HG03066 (cell line): Measurements from ENCODE around the gene RAPGEF1.

Experiments used
- ATAC-seq: cut with Tn5 transposase; IDR thresholded peaks from one replicate; pipeline ENCODE4 v1.9.1; 2021; ENCODE audit warnings: low read depth; ENCODE audit not compliant: unreplicated experiment

RAPGEF1 gene

DNA sequence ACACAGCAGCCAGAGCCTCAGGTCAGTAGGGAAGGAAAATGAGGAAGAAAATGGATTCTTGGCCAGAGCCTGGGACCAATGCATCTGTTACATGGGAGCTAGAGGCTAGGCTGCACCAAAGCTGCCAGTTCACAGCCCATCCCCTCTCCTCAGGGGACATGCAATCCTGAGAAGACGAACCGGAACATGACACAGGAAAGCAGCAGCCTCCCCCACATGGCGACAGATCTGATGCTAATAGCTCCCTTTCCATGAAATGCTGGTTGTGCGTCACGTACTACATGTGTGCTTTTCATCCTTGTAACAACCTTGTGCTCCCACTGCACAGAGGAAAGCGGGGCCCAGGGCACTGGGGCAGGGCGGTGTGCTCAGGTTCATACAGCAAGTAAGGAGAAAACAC is 127.0 kb downstream of the RAPGEF1 start:
- ATAC-seq, result no peak

DNA sequence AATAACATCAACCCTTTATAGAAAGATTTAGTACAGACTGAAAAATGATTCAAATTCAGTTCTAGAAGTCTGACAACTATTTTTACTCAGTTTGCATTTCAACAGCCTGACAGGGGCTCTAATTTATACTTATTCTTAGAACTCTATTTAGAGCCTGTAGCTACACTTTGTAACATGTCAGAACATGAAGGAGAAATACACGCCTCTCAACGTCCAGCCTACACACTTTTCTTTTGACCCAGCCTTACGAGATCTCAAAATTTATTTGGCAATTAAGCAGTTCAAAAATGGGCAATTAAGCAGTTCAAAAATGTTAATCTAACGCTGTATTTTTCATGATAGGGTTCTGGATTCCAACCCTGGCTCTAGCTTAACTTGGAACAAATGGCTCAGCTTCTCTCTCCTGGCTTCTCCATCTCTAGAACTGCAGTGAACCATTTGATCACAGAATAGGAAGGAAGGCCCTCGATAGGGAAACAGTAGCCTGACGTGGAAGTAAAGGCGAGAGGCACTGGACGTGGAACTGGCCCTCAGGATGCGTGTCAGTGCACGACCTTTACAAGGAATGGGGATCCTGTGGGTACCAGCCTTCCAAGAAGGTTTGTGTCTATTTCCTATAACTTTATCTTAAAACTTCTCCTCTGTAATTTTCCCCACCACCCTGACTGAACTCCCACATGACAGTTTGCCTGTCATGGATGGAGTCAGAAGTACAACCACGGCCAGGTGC is 128.1 kb downstream of the RAPGEF1 start:
- no peak for ATAC-seq

DNA sequence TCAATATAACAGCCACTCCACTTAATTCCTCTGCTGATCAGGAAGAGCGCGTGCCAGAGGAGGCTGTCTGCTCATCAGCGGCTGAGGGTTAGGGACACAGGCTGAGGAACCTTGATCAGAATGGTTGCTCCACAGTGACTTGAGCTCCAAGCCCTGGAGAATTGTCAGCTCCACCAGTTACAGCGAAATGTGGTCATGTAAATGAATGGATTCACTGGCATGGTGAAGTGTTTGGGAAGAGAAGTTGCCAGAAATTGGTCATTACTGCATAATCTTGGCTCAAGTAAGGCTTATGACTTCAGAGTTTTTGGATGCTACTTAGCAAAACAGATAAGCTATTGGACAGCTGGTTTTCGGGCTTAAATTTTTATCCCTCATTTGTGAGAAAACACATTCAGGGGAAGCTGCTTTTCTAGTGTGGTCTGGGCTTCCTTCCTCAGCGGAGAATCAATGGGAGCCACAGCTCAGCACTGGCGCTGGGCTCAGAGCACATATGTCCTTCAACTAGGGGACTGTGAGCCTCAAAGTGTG is 129.6 kb downstream of the RAPGEF1 start:
- no peak for ATAC-seq

DNA sequence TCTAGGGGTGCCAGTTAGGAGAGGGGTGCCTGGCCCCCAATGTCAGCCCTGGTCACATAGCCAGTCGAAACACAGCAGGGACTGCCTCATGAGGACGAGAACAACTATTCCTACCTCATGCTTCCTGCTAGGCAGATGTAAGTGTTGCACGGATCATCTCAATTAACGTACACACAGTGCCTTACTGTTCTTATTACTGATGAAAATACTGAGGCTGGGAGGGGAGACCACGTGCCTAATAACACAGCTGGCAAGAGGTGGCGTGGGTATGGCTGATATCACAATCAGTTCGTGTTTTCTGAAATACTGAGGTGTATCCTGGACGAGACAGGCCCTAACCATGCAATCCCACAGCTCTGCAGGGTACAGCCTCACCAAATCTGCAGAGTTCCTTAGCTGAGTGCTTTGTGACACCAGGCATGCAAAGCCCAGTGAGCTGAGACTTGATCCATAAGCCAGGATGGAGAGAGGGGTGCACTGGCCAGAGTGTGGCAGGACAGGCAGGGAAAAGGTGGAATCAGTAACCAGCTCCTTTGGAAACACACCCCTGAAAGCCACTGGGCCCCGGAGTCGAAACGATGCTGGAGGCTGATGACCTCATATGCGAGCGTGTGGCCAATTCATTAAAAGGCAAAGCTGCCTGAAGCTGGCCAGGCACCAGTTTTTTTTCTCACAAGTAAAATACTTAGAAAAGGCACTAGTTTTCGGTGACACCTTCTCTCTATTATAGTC is 130.6 kb downstream of the RAPGEF1 start:
- ATAC-seq, result no peak

DNA sequence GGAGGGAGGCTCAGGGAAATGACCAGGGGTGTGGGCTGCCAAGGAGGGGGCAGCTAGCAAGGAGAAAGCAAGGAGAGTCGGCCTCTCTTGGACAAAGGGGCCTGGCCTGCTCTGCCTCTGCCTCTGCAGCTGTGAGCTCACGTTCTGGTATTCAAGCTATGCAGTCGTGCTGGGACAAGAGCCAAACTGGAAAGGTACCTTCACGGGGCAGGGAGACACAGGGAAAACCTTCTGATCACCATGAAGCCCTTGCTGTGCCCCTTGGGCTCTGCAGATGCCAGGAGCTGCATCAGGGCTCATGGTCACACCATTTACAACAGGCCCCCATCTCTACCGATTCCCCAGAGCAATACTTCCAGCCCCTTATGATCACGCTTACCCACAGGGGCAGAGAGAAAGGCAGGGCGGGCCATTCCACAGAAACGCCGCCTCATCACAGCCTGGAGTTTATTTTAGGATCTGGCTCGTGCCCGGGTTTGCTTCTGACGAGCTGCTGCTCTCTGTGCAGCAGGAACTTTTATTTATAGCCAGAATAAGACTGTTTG is 131.3 kb downstream of the RAPGEF1 start:
- no peak for ATAC-seq

DNA sequence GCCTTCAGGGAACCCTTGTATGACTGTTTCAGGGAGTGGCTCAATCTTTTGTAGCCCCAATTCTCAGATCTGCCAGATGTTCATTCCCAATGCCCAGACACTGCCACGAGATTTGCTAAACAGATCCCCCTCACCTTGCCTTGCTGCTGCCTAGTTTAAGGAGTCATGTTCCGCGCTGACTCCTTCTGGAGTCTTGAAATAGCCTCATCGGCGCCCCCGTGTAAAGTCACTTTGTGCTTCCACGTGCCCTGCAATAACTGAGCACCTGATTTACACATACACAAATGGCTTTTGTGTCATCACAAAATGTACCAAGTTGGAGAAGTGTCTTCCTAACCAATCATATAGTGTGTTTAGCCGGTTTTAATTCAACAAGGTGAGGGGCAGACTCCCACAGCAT is 132.3 kb downstream of the RAPGEF1 start:
- no peak for ATAC-seq

DNA sequence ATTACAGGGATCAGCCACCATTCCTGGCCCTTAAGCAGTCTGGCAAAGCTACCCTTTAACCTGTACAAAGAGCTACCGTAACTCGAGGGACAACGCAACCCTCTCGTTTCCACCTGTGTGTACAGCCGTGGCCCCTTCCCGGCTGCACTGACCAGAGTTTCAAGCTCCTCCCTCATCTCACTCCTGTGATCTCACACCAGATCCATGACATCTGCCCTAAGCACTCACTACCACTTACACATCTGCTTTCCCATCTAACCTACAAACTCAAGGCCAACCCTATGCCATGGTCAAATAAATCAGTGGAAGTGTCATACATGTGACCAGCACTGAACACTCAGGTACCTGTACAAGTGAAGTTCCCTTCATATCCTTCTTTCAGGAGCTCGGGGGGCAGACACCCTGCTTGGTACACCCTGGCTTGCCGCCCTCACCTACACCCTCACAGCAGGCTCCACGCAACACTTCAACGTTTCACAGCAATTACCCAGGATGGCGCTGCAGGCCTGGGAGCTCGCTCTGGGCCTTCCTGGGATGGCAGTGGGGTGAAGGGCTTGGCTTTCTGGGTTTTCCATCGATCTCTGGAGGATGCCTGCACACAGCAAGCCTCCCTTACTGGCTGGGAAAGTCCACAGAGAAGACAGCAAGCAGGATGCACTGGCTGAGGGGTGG is 132.8 kb downstream of the RAPGEF1 start:
- no peak for ATAC-seq

DNA sequence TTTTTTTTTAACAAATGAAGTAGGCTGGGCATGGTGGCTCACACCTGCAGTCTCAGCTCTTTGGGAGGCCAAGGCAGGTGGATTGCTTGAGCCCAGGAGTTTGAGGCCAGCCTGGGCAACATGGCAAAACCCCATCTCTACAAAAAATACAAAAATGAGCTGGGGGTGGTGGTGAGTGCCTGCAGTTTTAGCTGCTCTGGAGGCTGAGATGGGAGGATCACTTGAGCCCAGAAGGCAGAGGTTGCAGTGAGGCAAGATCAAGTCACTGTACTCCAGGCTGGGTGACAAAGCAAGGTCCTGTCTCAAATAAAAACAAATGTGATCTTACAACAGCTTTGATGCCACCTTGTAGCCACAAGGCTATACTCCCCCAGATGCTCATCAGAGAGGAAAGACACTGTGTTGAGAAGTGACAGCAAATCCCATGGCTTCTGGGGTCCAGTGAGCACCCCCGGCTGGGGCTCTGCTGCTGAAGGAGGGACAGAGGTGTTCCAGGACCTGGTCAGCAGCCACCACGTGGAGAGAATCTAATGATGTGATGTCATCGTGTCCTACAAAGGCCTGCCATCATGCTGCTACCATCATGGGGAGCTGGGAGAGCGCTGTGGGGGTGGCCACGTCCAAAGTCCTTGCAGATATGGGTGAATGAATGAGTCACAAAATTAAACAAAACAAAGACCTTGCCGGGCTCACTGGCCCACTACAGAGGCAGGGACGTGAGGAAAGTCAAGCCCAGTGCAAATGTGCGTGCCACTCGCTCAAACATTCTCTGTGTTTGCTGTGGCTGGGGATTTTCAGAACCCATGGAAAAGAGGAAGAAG is 133.9 kb downstream of the RAPGEF1 start:
- no peak for ATAC-seq

DNA sequence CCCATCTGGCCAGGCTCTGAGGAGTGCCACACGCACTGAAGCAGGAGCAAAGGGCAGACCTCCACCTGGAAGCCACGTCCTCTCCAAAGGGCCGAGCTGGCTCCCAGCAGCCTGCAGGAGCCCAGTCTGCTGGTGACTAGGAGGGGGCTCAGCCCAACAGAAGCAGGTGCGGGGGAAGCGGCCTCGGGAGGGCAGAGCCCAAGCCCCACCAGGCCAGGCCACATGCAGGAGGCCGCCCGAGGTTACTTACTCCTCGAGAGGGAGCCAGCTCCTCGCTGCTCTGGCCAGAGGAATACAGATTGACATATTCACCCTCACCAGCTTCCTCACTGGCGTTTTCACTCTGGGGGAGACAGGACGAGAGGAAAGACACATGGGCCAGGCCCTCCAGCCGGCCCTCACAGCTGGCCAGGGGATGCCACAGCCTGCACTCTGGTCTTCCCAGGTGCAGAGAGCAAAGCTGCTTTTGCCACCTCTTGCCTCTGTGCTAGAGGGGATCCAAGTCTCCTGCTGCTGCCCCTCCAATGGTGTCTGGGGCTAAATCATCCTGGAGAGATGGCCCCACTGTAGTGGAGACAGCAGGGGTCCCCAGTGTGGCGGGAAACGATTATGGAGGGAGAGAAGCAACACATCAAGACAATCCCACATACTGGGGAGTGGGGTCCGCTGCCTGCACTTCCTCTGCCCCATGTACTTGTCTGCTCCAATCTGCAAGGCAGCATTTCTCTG is 136.0 kb downstream of the RAPGEF1 start:
- ATAC-seq, result no peak

DNA sequence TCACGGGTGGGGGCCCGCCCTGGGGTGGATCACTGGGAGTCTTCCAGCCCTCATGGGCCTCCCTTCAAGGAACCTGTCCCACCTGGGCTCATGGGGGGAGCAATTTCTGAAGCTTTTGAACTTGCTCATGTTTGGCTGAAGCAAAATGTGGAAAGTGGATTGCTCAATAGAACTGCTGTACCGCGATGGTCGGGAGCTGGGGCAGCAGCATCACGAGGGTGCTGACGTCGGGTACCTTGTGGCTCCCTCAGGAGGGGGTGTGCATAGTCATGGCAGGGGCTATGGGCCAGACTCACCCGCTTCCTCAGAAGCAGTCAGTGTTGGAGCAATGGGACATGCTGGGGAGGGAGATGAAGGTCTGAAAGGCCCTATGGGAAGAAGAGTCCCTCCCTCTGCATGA is 136.7 kb downstream of the RAPGEF1 start:
- no peak for ATAC-seq

DNA sequence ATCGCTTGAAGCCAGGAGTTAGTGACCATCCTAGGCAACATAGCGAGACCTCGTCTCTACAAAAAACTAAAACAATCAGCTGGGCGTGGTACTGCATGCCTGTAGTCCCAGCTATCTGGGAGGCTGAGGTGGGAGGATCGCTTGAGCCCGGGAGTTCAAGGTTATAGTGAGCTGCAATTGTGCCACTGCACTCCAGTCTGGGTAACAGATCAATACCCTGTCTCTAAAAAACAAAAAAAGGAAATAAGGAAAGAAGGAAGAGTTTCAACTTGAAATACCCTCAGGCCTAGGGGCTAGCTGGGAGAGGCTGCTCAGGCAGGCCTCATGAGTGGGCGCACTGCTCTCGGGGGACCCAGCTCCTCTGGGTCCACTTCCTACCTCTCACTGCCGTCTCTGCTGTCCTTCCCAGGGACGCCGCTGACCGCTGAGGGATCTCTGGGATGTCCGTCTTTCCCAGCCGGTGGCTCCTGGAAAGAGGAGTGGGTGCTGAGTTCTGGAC is 138.1 kb downstream of the RAPGEF1 start:
- no peak for ATAC-seq

DNA sequence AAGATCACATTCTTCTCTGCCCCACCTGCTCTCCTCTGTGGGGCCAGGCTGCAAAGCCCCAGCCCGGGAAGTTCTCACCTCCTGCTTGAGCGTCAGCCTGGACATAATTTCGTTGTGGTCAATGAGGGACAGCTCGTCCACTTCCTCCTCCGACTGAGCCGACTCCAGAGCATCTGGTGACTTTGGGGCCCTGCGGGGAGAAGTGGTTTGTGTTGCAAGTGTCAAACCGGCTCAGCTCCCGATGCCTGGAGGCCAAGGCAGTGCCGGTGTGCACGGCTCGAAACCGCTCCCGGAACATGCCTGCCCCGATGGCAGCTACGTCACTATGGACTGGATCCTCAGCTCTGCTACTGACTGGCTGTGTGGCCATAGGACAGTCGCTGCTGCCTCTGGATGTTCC is 141.8 kb downstream of the RAPGEF1 start:
- ATAC-seq, result no peak

DNA sequence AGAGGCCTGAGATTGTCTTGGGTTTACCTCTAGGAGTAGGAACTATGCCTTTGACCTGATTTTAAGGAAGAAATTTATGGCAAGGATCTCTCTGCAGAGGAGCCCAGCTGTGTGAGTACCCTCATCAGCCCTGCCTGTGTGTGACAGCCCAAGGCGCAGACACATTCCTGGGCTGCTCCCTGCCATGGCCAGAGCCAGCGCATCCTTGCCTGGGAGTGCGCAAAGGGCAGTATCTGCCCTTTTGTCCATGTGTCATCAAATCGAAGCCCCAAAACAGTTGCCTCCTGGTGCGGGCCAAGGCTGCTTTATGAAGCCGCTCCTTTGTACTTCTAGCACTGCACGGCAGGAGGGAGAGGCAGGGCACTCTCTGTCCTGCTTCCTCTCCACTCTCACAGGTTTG is 142.6 kb downstream of the RAPGEF1 start:
- no peak for ATAC-seq

DNA sequence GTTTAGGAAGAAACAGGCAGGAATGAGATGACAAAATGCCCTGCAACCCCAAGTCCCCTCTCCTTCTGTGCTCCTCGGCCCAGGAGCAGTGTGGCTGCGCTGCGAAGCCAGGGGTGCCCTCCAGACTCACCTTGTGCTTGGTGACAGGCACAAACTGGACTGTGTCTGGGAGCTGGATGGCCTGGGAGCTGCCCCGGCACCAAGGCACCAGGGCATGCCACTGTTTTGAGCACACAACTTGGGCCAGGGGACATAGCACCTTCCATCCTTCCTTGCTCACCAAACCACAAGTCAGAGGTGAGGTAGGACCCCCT is 143.5 kb downstream of the RAPGEF1 start:
- no peak for ATAC-seq

DNA sequence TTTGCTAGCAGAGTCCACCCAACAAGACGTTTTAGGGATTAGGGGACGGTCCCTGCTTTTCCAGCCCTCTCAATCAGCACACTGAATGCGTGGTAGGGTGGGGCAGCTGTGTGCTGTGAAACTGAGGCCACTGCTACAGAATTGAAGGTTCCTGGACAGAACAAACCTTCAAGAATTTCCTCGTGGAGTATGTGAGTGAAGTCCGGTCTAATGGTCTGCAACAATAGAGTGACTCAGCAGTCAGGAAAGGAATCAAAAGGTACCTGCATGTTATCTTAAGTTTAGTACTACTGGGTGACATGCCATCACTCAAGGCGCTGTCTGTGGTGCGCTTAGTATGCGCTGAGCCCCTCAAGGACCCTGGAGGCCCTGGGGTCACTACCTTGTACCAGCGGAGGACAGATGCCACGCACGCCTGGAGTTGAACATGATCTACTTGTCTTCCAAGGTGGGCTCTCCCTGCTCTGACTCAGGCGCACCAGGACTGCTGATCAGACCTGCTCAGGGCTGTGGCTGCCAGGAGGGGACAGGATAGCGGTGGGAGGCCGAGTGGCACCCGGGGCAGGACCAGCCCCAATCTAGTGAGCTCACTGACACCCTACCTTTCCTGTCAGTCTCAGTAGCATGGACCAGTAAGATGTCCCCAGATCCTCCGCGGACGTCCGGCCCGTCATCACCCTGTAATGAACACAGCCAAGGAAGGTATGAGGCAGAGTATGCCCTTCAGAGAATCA is 144.0 kb downstream of the RAPGEF1 start:
- ATAC-seq, result no peak

DNA sequence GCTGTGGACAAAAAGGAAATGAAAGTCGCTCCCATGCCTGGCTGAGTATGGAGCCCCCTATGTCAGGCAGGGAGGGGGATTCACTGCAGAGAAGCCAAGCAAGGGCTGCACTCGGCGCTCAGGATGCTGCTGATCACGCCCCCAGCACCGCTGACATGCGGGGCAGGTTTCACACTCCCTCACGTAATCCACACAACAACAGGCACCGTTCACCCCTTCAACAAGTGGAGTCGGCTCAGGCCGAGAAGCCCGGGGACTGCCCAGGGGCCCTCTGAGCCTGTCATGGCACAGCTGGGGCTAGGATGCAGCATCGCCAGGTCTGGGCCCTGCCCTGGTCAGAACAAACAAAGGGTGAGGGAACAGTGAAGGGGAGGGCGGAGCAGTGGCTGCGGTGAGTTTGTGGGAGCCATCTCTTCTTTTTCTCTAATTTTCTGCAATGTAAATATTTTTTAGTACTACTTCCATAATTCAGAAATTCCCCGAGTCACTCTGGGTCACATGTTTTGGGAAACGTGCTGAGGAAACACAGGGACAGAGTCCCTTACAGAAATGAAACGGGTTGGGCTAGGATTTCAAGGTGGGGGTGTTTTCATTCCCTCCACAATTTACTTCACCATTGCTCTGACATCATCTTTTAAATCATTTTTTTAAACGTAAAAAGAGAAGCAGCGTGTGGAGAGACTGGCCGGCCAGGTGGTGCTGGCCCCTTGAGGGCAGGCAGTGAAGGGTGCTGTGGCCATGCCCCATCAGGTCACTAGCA is 144.8 kb downstream of the RAPGEF1 start:
- ATAC-seq, result no peak

DNA sequence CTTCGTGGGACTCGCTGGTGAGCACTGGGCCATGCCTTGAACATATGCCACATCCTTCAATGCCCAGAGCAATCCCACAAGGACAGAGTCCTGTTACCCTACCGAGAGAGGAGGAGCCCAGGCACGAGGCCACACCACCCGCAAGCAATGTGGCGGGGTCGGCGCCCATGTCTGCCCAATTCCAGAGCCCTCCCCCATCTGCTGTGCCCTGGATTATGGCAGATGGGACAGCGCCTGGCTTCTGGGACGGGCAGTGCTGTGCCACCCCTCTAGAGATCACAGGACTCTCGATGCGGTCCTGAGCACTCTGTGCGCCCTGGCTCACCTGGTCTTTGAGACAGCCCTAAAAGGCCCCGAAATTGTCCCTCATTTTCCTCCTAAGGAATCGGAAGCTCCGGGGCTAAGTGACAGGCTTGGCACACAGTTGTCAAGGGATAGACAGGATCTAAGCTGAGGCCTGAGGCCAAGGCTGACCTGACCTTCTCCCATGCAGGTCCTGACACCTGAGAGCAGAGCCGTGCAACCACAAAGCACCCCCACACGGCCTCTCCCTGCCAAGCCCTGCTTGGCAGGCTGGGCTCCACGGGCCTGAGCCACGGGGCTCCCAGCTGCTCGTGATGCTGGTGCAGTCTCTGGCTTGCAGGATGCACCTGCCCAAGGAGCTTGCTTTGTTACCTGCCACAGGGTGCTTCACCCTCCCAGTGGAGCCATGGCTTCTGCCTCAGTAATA is 145.8 kb downstream of the RAPGEF1 start:
- no peak for ATAC-seq
